ENCODE data around the gene AIG1.

The AIG1 gene

DNA sequence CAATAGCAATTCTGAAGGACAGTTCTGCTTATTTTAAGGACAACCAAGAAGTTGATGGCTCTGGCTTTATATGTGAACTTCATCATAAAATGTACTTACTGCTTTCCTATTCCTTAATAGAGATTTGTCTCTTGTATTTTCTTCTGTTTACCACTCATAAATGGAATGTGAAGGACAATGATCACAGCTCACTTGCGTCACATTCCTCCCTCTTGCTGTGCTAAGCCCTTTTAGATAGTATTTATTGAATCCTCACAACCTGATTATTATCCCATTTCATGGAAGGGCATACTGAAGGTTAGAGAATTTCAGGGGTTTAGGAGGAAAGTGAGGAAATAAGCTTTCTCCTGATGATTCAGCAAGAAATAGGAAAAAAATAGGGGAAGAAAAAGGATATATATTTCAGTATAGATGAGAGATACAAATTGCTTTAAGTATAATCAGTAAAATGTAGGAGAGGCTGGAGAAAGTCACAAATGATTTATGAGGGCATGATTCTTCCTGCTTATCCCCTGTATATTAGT, 132.9 kb downstream of the AIG1 start:
- Histone ChIP-seq H3K27me3 (no peaks in the 10 kb centered on the region), H3K9me3 (no peaks in the 10 kb centered on the region; the same call in 1 of the 2 replicates), H3K36me3 (no peaks in the 10 kb centered on the region), H3K4me1 (no peaks in the 10 kb centered on the region), H3K4me3 (ENCODE audit: low read depth, low read length) (no peak overlapping the region)
- DNase-seq = no peak
- TF ChIP-seq, protein P1, sequence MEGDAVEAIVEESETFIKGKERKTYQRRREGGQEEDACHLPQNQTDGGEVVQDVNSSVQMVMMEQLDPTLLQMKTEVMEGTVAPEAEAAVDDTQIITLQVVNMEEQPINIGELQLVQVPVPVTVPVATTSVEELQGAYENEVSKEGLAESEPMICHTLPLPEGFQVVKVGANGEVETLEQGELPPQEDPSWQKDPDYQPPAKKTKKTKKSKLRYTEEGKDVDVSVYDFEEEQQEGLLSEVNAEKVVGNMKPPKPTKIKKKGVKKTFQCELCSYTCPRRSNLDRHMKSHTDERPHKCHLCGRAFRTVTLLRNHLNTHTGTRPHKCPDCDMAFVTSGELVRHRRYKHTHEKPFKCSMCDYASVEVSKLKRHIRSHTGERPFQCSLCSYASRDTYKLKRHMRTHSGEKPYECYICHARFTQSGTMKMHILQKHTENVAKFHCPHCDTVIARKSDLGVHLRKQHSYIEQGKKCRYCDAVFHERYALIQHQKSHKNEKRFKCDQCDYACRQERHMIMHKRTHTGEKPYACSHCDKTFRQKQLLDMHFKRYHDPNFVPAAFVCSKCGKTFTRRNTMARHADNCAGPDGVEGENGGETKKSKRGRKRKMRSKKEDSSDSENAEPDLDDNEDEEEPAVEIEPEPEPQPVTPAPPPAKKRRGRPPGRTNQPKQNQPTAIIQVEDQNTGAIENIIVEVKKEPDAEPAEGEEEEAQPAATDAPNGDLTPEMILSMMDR (IDR thresholded peaks at IDR 0.05; ENCODE audit: low read depth, low read length) = no peak

DNA sequence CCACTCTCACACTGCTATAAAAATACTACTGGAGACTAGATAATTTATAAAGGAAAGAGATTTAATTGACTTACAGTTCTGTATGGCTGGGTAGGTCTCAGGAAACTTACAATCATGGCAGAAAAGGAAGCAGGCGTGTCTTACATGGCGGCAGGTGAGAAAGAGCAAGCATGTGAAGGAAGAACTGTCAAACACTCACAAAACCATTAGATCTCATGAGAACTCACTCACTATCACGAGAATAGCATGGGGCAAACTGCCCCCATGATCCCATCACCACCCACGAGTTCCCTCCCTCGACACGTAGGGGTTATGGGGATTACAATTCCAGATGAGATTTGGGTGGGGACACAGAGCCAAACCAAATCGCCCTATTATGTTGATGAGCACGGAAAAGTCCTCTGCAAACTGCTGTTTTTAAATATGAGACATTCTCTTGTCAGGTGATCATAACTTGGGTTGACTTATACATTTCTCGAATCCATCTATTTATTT, 133.5 kb downstream of the AIG1 start:
- no peak for DNase-seq
- H3K36me3 ChIP-seq = no peaks in the 10 kb centered on the region
- no peak overlapping the region for H3K4me3 ChIP-seq (ENCODE audit: low read depth, low read length)
- no peaks in the 10 kb centered on the region for H3K4me1 ChIP-seq
- H3K27me3 ChIP-seq = no peaks in the 10 kb centered on the region
- TF ChIP-seq, protein P1 (IDR thresholded peaks at IDR 0.05; ENCODE audit: low read depth, low read length) = no peak
- H3K9me3 ChIP-seq = no peaks in the 10 kb centered on the region; the same call in 1 of the 2 replicates

- H3K4me1 ChIP-seq = no peaks in the 10 kb centered on the region
- no peaks in the 10 kb centered on the region for H3K27me3 ChIP-seq
- no peak for DNase-seq
- no peak overlapping the region for H3K4me3 ChIP-seq (ENCODE audit: low read depth, low read length)
- TF ChIP-seq, protein P1 (IDR thresholded peaks at IDR 0.05; ENCODE audit: low read depth, low read length) = no peak
- no peaks in the 10 kb centered on the region for H3K36me3 ChIP-seq
- no peaks in the 10 kb centered on the region; the same call in 1 of the 2 replicates for H3K9me3 ChIP-seq
Observed at GRCh38 chr6:143195349-143195845, 134.7 kb downstream of the AIG1 start.

GRCh38 chr6:143196525-143197225, 136.0 kb downstream of the AIG1 start:
- Histone ChIP-seq H3K4me1 (no peaks in the 10 kb centered on the region), H3K27me3 (no peaks in the 10 kb centered on the region), H3K4me3 (ENCODE audit: low read depth, low read length) (no peak overlapping the region), H3K9me3 (no peaks in the 10 kb centered on the region; the same call in 1 of the 2 replicates), H3K36me3 (no peaks in the 10 kb centered on the region)
- DNase-seq = no peak
- TF ChIP-seq, protein P1 (IDR thresholded peaks at IDR 0.05; ENCODE audit: low read depth, low read length) = no peak

GRCh38 chr6:143197377-143197776, 136.7 kb downstream of the AIG1 start:
- TF ChIP-seq, protein P1 (IDR thresholded peaks at IDR 0.05; ENCODE audit: low read depth, low read length) = no peak
- H3K4me1 ChIP-seq = no peaks in the 10 kb centered on the region
- no peak for DNase-seq
- no peaks in the 10 kb centered on the region for H3K36me3 ChIP-seq
- no peaks in the 10 kb centered on the region for H3K9me3 ChIP-seq
- no peak overlapping the region for H3K4me3 ChIP-seq (ENCODE audit: low read depth, low read length)
- no peaks in the 10 kb centered on the region for H3K27me3 ChIP-seq

- DNase-seq = no peak
- H3K36me3 ChIP-seq = no peaks in the 10 kb centered on the region
- H3K4me3 ChIP-seq (ENCODE audit: low read depth, low read length) = no peak overlapping the region
- no peaks in the 10 kb centered on the region for H3K27me3 ChIP-seq
- TF ChIP-seq, protein P1 (IDR thresholded peaks at IDR 0.05; ENCODE audit: low read depth, low read length) = no peak
- H3K9me3 ChIP-seq = no peaks in the 10 kb centered on the region
- no peaks in the 10 kb centered on the region for H3K4me1 ChIP-seq
Observed at GRCh38 chr6:143198312-143198711, 137.6 kb downstream of the AIG1 start.

All from BE2C (cell line).